K562 (cell line): Measurements from ENCODE around the gene SLITRK4. TPM values are rescaled to one million over a fixed set of nuclear protein-coding genes. Genes with fewer than 3 reads are reported as not detected.

Experiments used
- ATAC-seq: fragments of 200-7000 bp; cut with Tn5 transposase; 3 replicates; pipeline ENCODE4 v1.9.1; 2020; ENCODE audit warnings: moderate library complexity
- BruUV-seq: library from RNA; stranded (reverse); fragments of 400-500 nt; replicated peaks from 2 replicates; lab custom pipeline; 2021; lab: Mats Ljungman, UMichigan
- CTCF ChIA-PET: fragments of 300-600 bp; formaldehyde crosslinking; extraction: SDS; loops from one replicate; lab custom pipeline; 2021; ENCODE audit warnings: low intra/inter-chr PET ratio; lab: Yijun Ruan, JAX
- POLR2A ChIA-PET: fragments of 300-600, 350-650 bp; sonication (Branson Sonifier 250); formaldehyde crosslinking; extraction: SDS; loops from one replicate; lab custom pipeline; 2021; ENCODE audit warnings: antibody characterized with exemption, inconsistent platforms; lab: Yijun Ruan, JAX
- DNase-seq, 4 experiments: peaks; one replicate each; pipeline versions ENCODE4 v3.0.0 to v3.0.0-alpha.2; 2011 to 2018; ENCODE audit warnings: low spot score in 3 of 4, mixed read lengths in 3 of 4; ENCODE audit errors: extremely low read depth in 1 of 4
- FAIRE-seq: peaks from 2 replicates; lab custom pipeline; 2011; peaks lifted over from hg19 to GRCh38; lab: Jason Lieb, UNC
- H2AFZ ChIP-seq: 2 replicates; pipeline ENCODE4 v1.6.0; 2011; ENCODE audit warnings: low read depth, low read length, control low read depth, inconsistent platforms
- H3K27ac ChIP-seq: fragments of 200-600 bp; 3 replicates; pipeline ENCODE4 v1.8.0; 2011; ENCODE audit warnings: low read depth, mild to moderate bottlenecking, control low read depth, inconsistent platforms, low read length, moderate library complexity, mixed read lengths; ENCODE audit errors: extremely low read depth
- H3K27me3 ChIP-seq, 2 experiments: fragments of 300-600 bp in 1 of 2; 2 replicates in 1 of 2; 3 replicates in 1 of 2; pipeline versions ENCODE4 v1.6.0 to v1.8.0; 2011; ENCODE audit warnings: inconsistent platforms in 2 of 2, low read length in 2 of 2, mild to moderate bottlenecking in 1 of 2, mixed read lengths in 1 of 2, moderate library complexity in 1 of 2; ENCODE audit not compliant: control insufficient read depth in 2 of 2, insufficient read depth in 2 of 2
- H3K36me3 ChIP-seq: fragments of 300-600 bp; 3 replicates; pipeline ENCODE4 v1.8.0; 2011; ENCODE audit warnings: mild to moderate bottlenecking, low read length, inconsistent platforms; ENCODE audit not compliant: control insufficient read depth, insufficient read depth
- H3K4me1 ChIP-seq, 2 experiments: fragments of 200-600 bp in 1 of 2; replicated peaks in 1 of 2; 2 replicates in 1 of 2; 3 replicates in 1 of 2; pipeline versions ENCODE4 v1.5.1 to v1.8.0; 2011; ENCODE audit warnings: inconsistent platforms in 2 of 2, low read length in 2 of 2, mild to moderate bottlenecking in 1 of 2, mixed read lengths in 1 of 2, moderate library complexity in 1 of 2; ENCODE audit not compliant: control insufficient read depth in 2 of 2, insufficient read depth in 2 of 2
- H3K4me2 ChIP-seq: 2 replicates; pipeline ENCODE4 v1.6.1; 2011; ENCODE audit warnings: low read length, control low read depth, inconsistent platforms, mixed read lengths; ENCODE audit not compliant: insufficient read depth
- H3K4me3 ChIP-seq: fragments of 200-600 bp; sonication (generic), shearing (Covaris generic); 2 replicates; pipeline ENCODE4 v1.5.1; 2016; ENCODE audit warnings: control low read depth, inconsistent platforms
- H3K79me2 ChIP-seq: fragments of 200-600 bp; 3 replicates; pipeline ENCODE4 v1.8.0; 2011; ENCODE audit warnings: low read length, inconsistent platforms; ENCODE audit not compliant: control insufficient read depth, insufficient read depth
- H3K9ac ChIP-seq, 2 experiments: 2 replicates each; pipeline versions ENCODE4 v1.6.0 to v1.6.1; 2011; ENCODE audit warnings: low read depth in 2 of 2, low read length in 2 of 2, control low read depth in 1 of 2, inconsistent platforms in 1 of 2, mild to moderate bottlenecking in 1 of 2, mixed read lengths in 1 of 2; ENCODE audit not compliant: insufficient read depth in 1 of 2
- H3K9me1 ChIP-seq: one replicate; pipeline ENCODE4 v1.6.0; 2011; ENCODE audit warnings: inconsistent platforms, mild to moderate bottlenecking, low read length, moderate library complexity; ENCODE audit not compliant: control insufficient read depth, insufficient read depth
- H3K9me3 ChIP-seq: replicated peaks from 2 replicates; pipeline ENCODE4 v1.5.1; 2011; ENCODE audit warnings: low read depth, low read length, inconsistent platforms; ENCODE audit not compliant: control insufficient read depth, insufficient read depth
- H4K20me1 ChIP-seq: replicated peaks from 2 replicates; pipeline ENCODE4 v1.6.1; 2011; ENCODE audit warnings: low read length, inconsistent platforms, mixed read lengths; ENCODE audit not compliant: control insufficient read depth, insufficient read depth
- CBFB ChIP-seq: sonication (generic); formaldehyde crosslinking; IDR thresholded peaks from 2 replicates; pipeline ENCODE4 v1.4.0; 2020; ENCODE audit warnings: mild to moderate bottlenecking, missing genetic modification reagents
- CHD1 ChIP-seq: fragments of 200-600 bp; sonication (generic); IDR thresholded peaks from one replicate; pipeline ENCODE4 v1.6.1; 2012; ENCODE audit warnings: mild to moderate bottlenecking, moderate library complexity, low read length, inconsistent platforms
- CXXC5 ChIP-seq: fragments of 250-450 bp; sonication (Bioruptor Pico); IDR thresholded peaks from 2 replicates; pipeline ENCODE4 v1.8.0; 2022; ENCODE audit warnings: inconsistent platforms, mild to moderate bottlenecking, moderate library complexity
- HDGF ChIP-seq: fragments of 450-650 bp; IDR thresholded peaks from 2 replicates; pipeline ENCODE4 v1.6.1; 2016
- ILF3 ChIP-seq: fragments of 450-650 bp; IDR thresholded peaks from 2 replicates; pipeline ENCODE4 v1.6.1; 2018; ENCODE audit warnings: antibody characterized with exemption, mild to moderate bottlenecking, moderate library complexity, borderline replicate concordance
- MTA3 ChIP-seq: fragments of 450-650 bp; formaldehyde crosslinking; IDR thresholded peaks from 2 replicates; pipeline ENCODE4 v1.6.1; 2017; ENCODE audit warnings: mild to moderate bottlenecking, borderline replicate concordance
- NONO ChIP-seq, 2 experiments: fragments of 200-400 bp in 1 of 2; fragments of 450-650 bp in 1 of 2; formaldehyde crosslinking in 1 of 2; IDR thresholded peaks; 2 replicates each; pipeline ENCODE4 v1.6.1; 2017; ENCODE audit warnings: low read depth in 2 of 2, mild to moderate bottlenecking in 2 of 2, moderate library complexity in 2 of 2, low read length in 1 of 2
- PPARD ChIP-seq: fragments of 250-450 bp; sonication (Bioruptor Pico); IDR thresholded peaks from 2 replicates; pipeline ENCODE4 v1.8.0; 2022; ENCODE audit warnings: inconsistent platforms, mild to moderate bottlenecking, moderate library complexity
- SRF ChIP-seq, 2 experiments: fragments of 250-450, 450-650 bp in 1 of 2; sonication (Bioruptor Pico) in 1 of 2; sonication (generic) in 1 of 2; formaldehyde crosslinking; IDR thresholded peaks; 2 replicates each; pipeline versions ENCODE4 v1.5.0 to v1.5.1; 2020 to 2022; ENCODE audit warnings: mild to moderate bottlenecking in 1 of 2, missing genetic modification reagents in 1 of 2
- ZFX ChIP-seq: sonication (generic); formaldehyde crosslinking; IDR thresholded peaks from 2 replicates; pipeline ENCODE4 v1.8.0; 2022; ENCODE audit warnings: mild to moderate bottlenecking, missing genetic modification reagents, moderate library complexity
- WGBS: fragments of 100-300 bp; shearing (Covaris generic); methylation state at CpG from one replicate; pipeline ENCODE4 v1.1.6; 2016; ENCODE audit warnings: low coverage, mixed read lengths; ENCODE audit not compliant: insufficient coverage; ENCODE audit errors: missing lambda C conversion rate; 5-methylcytosine and 5-hydroxymethylcytosine counted together
- in situ Hi-C: fragments of 300-500 bp; cut with MboI; formaldehyde crosslinking; loops from 4 replicates; pipeline ENCODE4 v1.15.0; 2018; ENCODE audit warnings: inconsistent platforms, mixed read lengths
- intact Hi-C: fragments of 100-400 bp; cut with micrococcal nuclease; formaldehyde crosslinking; loops from 2 replicates; pipeline ENCODE4 v1.14.2; 2022
- polyA plus RNA-seq, 8 experiments: library from polyadenylated mRNA; depleted of rRNA in 4 of 8; stranded (reverse) in 5 of 8; unstranded in 3 of 8; fragments of >200 nt; fragmentation: Nextera tagmentation in 2 of 8; fragmentation: Illumina TruSeq in 1 of 8; extraction: Ambion mirVana in 2 of 8; extraction: Trizol in 1 of 8; gene quantifications; 2 replicates each; pipeline versions ENCODE4 v1.2.1 to v1.2.3, GENCODE V29; 2011 to 2014; ENCODE audit warnings: inconsistent platforms in 1 of 8, missing spikeins in 1 of 8
- total RNA-seq, 7 experiments: library from RNA; depleted of rRNA in 6 of 7; stranded (reverse); fragments of >200 nt in 6 of 7; fragmentation: Illumina TruSeq in 2 of 7; extraction: Trizol in 2 of 7; gene quantifications; 2 replicates each; pipeline versions ENCODE4 v1.2.1 to v1.2.3, GENCODE V29; 2011 to 2021; ENCODE audit warnings: low replicate concordance in 1 of 7
- TF ChIP-seq, protein P1 (sequence below): fragments of 450-650 bp; IDR thresholded peaks from 2 replicates; pipeline ENCODE4 v1.6.1; 2014; ENCODE audit warnings: low read depth, mild to moderate bottlenecking, moderate library complexity, borderline replicate concordance
- TF ChIP-seq, protein P2 (sequence below): sonication (generic); IDR thresholded peaks from 2 replicates; pipeline ENCODE4 v1.6.1; 2016

The SLITRK4 gene
- total and polyA plus RNA-seq, 9 of the 15 experiments (the other 6 are each of a cell fraction or from before 2014, with no cell fraction given), result not detected

DNA sequence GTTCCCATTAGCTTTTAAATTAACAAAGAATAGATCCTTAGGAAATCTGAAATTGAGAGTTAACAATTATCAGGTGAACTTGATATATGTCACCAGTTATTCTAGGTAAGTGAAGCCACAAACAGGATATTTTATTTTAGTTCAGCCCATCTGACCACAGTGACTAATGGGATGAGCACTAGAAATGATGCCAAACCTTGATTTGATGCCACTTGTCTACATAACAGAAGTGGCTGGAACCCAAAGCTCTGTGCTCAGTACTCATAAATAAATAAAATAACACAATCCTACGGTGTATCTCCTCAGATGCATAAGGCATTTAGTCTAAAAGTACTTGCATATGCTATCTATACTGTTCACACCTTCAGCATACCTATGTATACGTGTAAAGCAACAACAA is 12.2 kb downstream of the SLITRK4 start (continued):
- TF ChIP-seq SRF (CRISPR knock-in tag; IDR thresholded peaks at IDR 0.05), result no peak
- TF ChIP-seq HDGF, result no peak
- TF ChIP-seq ILF3, result no peak
- no peak for TF ChIP-seq CXXC5 (CRISPR knock-in tag)
- no peak for TF ChIP-seq CHD1
- TF ChIP-seq CBFB (CRISPR knock-in tag), result no peak
- no peak for TF ChIP-seq MTA3
- no peak for TF ChIP-seq NONO (IDR thresholded peaks at IDR 0.05; ENCODE audit: low read depth in 2 of 2, low read length in 1 of 2)
- TF ChIP-seq PPARD, result no peak

DNA sequence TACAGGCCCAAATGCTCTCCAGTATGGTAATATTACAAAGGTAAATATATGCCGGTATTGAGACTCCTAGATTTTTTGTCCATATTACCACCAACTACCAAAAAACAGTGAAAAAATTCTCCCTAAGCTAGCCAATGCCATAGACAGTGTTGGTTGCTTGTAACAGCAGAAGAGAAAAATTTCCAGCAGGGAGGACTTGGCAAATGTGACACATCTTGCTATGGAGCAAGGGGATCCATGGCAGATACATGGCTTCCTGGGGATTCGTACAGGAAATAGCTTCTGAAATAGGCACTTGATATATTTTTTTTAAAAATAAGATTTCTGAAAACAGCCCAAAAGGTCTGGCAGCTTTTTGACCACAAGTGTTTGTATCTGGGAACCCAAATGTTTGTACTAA is 14.6 kb downstream of the SLITRK4 start:
- Histone ChIP-seq H3K4me2 (no peak overlapping the region), H3K27me3 (no peaks in the 10 kb centered on the region), H3K27ac (no peak overlapping the region), H3K4me3 (no peak overlapping the region), H3K9me1 (no peaks in the 10 kb centered on the region), H3K9me3 (no peaks in the 10 kb centered on the region), H2AFZ (no peak overlapping the region), H4K20me1 (no peaks in the 10 kb centered on the region), H3K9ac (no peak overlapping the region), H3K36me3 (no peaks in the 10 kb centered on the region), H3K4me1 (no peaks in the 10 kb centered on the region), H3K79me2 (no peaks in the 10 kb centered on the region)
- ChIA-PET POLR2A (no interaction called here), CTCF (no interaction called here)
- in situ Hi-C loops, result no loop called here
- intact Hi-C loops, result no loop called here
- no peak for FAIRE-seq
- DNase-seq, result no peak
- BruUV-seq, result no TSS peak
- whole genome bisulfite sequencing, result 0% methylated on average over 2 of the region's 2 CpGs
- no peak for ATAC-seq
- TF ChIP-seq, protein P1, sequence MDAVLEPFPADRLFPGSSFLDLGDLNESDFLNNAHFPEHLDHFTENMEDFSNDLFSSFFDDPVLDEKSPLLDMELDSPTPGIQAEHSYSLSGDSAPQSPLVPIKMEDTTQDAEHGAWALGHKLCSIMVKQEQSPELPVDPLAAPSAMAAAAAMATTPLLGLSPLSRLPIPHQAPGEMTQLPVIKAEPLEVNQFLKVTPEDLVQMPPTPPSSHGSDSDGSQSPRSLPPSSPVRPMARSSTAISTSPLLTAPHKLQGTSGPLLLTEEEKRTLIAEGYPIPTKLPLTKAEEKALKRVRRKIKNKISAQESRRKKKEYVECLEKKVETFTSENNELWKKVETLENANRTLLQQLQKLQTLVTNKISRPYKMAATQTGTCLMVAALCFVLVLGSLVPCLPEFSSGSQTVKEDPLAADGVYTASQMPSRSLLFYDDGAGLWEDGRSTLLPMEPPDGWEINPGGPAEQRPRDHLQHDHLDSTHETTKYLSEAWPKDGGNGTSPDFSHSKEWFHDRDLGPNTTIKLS, result no peak
- TF ChIP-seq ZFX (CRISPR knock-in tag), result no peak
- TF ChIP-seq, protein P2, sequence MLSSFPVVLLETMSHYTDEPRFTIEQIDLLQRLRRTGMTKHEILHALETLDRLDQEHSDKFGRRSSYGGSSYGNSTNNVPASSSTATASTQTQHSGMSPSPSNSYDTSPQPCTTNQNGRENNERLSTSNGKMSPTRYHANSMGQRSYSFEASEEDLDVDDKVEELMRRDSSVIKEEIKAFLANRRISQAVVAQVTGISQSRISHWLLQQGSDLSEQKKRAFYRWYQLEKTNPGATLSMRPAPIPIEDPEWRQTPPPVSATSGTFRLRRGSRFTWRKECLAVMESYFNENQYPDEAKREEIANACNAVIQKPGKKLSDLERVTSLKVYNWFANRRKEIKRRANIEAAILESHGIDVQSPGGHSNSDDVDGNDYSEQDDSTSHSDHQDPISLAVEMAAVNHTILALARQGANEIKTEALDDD, result no peak
